Airway epithelial cell (primary cell): ENCODE results near the gene PROS1. TPM values are rescaled to one million over a fixed set of nuclear protein-coding genes. Genes with fewer than 3 reads are reported as not detected.

Experiments used
- total RNA-seq: library from RNA; depleted of rRNA; stranded (reverse); fragments of >200 nt; gene quantifications from 2 replicates; pipeline ENCODE4 v1.2.3, GENCODE V29; 2015

The PROS1 gene
- total RNA-seq, result 3.5 and 4.3 TPM in 2 replicates

DNA sequence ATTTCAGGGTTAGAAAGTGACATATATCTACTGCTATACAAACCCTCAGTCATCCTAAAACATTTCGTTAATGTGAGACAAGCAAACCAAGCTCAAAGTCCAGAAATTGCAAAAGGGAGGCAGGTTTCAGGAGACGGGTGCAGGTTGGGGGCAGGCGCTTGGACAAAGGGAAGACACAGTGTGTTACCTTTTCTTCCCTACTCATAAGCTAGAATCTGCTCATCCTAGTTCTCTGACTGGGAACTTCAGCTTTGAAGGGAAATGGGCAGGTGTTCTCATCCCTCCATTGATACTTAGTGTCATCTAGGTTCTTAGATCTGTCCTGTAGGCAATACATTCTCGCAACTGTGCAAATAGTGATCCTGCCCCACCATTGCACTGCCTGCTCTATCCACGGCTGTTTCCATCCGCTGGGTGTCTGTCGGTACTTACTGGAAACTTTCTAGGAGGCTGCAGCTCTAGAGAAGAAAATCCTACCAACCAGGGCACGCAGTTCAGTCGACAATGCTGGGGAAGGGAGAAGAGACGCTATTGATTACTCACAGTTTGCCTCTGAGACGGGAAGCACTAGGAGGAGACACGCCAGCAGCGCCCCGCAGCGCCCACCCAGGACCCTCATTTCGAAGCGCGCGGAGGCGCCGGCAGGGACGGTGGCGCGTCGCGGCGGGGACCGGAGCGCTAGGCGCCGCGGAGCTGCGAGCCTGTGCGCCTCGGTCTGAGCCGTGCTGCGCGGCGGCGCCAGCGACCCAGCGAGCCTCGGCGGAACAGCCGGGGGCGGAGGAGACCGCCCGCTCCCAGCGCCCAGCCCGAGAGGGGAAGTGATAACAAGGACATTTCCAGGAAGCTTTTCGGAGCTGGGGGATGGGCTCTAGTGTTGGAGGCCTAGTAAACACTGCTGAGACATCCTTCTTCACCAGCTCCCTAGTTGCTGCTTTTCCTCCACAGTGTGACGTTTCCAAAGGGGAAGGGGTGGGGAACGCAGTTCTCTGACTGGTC is at the start of gene PROS1:
TSS of gene PROS1 (minus strand) at position 766 of the 996 bp plus-strand sequence. CDS start at position 619, 147 bp downstream.

DNA sequence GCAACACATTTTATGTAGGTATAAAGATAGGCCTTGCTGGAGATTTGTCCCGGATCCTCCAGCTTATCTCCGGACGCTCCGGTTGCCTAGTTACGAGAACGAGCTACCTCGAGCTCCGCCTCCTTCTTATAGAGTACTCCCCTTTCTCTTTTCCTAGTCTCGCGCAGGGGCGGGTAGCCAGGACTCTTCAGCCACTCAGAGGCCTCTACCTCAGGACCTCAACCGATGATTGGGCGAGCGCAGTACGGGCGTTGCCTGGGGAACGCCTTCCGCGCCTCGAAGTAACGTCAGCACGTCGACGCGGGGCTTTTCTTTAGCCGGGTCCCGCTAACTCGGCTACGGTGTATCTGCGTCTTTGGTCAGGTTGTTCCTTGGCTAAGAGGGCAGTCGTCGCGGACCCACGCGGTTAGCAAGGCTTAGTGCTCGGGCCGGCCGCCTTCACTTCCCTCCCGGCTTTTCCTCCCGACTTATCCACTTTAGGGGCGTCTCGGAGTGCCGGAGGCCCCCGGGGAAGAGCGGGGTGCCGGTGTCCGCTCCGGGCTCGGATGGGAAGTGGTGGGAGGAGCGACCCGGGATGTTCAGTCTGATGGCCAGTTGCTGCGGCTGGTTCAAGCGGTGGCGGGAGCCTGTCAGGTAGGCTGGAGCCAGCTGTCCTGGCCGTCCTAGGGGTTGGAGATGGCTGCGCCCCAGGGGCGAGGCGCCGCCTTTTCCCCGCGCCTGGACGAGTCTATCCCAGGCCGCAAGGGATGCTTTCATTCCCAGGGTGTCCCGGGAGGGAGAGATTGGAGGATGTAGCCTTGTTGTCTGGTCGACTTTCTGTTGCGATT is 6.4 kb upstream of the PROS1 start, which contains the start of gene ARL13B:
TSS of gene ARL13B (plus strand) at position 306 of the 827 bp plus-strand sequence. CDS start at position 575, 269 bp downstream.

Other genes starting within 250 kb of the PROS1 start
- 3.5 and 6.1 TPM in 2 replicates for gene ARL13B, start 6.3 kb upstream of the PROS1 start, total RNA-seq
- gene STX19, start 54.7 kb upstream of the PROS1 start, total RNA-seq, result 0.74 and 2.0 TPM in 2 replicates
- 2.5 and 2.9 TPM in 2 replicates for gene DHFR2, start 89.0 kb upstream of the PROS1 start, total RNA-seq
- 2.2 and 6.1 TPM in 2 replicates for gene NSUN3, start 89.2 kb upstream of the PROS1 start, total RNA-seq